NCI-H1417 (cell line): ENCODE data around the gene ZNF804B.

Experiments
- DNase-seq, 3 experiments: peaks; one replicate each; lab custom pipeline; 2025; lab: John Stamatoyannopoulos, UW

Gene ZNF804B

GRCh38 chr7:88835147-88835728 lies 75.7 kb downstream of the ZNF804B start:
- DNase-seq = peak; percentile 43 to 77 (median 47)

DNA sequence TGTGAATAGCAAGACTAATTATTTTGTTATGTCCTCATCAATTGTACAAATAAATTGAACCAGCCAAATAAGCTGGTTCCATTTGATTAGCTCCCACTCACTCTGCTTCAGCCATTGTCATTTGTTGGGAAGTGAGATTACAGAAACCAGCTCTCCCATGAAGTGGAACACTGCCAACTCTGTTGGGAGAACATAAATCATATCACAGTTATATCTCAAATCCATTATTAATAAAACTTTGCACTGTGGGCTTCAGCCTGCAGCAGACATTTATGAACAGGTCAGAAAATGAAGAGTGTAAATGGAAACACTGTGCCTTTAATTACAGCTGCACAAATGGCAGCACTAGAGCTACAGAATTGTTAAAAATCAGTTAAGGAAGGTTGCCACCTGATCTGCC lies 82.7 kb downstream of the ZNF804B start:
- peak in 2 of 3 experiments; percentile 39 to 90 for DNase-seq

- DNase-seq = no peak
Observed at GRCh38 chr7:88845091-88845490, 85.6 kb downstream of the ZNF804B start.

GRCh38 chr7:88851220-88851619 lies 91.7 kb downstream of the ZNF804B start:
- no peak for DNase-seq

DNA sequence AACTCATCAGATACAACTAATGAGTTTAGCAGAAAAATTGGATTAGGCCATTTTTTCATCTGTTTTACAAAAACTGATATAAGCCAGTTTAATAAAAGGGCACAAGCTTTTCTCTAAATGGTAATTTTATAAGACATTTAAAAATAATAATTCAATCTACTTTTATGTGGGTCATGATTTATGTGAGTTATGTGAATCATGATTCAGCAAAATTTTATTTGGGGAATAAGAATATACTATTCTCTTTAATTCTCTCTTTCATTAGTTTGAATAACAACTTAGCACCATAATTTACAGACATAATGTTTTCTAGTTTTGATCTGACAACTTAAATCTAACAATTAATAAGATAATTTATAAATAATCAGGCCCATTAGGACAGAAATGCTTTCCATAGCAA lies 99.8 kb downstream of the ZNF804B start:
- no peak for DNase-seq

DNA sequence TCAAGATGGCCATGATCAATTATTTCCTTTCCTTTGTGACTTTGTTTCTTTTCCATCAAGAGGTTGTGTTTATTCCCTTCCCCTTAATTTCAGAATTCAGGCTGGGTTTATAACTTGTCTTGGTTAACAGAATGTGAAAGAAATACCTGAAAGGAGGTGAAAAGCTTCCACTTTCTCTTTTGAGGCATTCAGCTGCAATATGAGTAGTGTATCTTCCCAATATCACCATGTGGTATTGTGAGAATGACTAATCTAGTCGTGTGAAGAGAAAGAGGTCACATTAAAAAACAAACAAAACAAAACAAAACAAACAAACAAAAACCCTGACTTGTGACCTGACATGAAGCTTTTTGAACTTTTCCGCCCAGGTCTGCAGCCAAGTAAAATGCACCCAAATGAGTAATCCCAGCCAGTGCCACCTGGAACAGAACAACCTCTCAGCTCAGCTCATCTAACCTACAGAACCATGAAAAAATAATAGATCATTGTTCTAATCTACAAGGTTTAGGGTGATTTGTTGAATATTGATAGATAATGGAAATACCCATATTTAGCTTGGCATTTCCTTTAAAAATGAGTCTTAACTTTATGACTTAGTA lies 106.9 kb downstream of the ZNF804B start:
- no peak for DNase-seq

GRCh38 chr7:88867158-88867557 lies 107.7 kb downstream of the ZNF804B start:
- no peak for DNase-seq

DNA sequence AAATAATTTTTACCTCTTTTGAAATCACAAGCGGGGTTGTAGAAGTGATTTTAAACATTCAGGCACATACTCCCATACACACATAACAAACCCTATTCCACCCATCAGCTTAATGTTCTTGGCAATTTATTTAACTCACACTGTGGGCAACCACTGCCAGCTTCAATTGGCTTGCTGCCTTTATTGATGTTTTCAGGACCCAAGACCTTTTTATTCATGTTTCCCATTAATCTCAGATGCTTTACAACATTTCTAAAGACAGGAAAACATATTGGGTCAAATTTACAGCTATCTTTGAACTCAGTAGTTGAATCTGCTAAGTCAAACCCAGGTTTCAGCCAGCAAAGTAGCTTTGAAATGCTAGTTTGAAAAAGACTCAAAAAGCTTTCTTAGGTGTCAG lies 109.0 kb downstream of the ZNF804B start:
- no peak for DNase-seq

- no peak for DNase-seq
Observed at GRCh38 chr7:88881136-88881535, 121.6 kb downstream of the ZNF804B start.

DNA sequence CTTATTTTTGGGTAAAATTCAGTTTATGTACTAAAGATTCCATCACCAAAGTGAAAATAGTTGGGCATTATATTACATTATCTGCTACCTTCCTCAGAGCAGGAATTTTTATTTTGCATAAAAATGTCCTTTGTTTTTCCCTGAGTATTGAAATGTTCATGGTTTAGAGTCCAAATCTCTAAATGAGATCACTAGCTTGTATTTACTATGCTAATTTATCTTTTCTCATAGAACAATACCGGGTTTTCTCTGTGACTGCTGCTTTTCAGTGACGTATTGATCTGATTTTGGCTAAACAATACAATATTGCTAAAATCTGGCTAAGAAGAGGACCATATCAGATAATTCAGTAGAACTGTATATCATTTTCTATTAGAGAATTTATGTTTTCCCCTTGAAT lies 125.6 kb downstream of the ZNF804B start:
- DNase-seq = no peak

DNA sequence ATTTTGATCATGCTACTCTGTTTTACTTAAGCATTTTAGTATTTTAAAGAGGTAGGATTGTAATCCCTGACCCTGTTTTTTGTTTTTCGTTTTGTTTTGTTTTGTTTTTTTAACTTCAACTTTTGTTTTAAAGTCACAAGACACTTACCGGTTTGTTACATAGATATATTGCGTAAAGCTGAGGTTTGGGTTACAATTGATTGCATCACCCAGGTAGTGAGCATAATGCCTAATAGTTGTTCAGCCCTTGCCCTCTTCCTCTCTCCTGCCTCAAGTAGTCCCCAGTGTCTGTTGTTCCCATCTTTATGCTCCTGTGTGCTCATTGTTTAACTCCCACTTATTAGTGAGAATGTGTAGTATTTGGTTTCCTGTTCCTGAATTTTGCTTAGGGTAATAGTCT lies 129.2 kb downstream of the ZNF804B start:
- no peak for DNase-seq

GRCh38 chr7:88910516-88910915 lies 151.0 kb downstream of the ZNF804B start:
- no peak for DNase-seq

- DNase-seq = no peak
Observed at GRCh38 chr7:88912852-88913251, 153.4 kb downstream of the ZNF804B start.

DNA sequence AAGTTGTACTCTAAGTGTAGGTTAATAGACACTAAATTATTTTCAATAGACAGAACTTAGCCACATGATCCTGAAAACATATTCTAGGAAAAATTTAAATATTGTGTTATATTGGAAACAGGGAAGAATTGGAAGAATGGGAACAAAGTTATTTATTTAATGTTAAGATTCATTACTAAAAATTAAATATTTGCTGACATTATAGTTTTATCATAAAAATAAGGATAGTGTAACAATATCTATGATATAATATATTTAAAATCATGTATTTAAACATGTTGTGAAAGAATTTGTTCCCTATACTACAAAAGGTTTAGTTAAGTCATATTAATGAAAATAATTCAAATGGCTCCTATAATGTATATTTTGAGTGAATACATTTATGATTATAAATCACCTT lies 156.1 kb downstream of the ZNF804B start:
- DNase-seq = no peak

DNA sequence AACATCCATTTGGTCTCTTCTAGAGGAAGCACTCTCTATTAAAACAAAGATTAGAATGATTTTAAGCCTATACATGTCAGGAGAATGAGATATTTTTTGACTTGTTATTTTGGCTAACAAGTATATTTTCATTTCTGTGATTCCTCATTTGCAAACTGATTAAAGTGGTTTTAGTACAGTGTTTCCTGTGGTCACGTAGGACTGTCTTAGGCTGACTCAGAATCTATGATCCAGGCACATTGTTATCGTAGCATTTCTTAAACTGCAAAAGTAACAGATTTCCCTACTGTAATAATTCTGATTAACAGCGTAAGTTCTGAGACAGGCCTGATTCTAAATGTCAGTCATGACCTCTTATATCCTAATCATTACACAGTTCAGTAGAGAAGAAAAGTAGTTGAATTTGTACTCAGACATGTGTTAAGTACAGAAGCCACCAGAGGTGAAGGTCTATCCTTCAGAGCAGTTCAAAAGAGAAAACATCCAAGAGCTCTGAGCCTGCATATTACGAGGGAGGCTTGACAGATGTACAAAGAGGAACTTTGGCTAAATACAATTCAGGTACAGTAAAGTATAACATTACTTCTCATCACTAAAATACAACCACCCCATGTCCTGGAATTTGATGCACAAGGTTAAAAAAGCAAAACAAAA lies 160.1 kb downstream of the ZNF804B start:
- DNase-seq = no peak

GRCh38 chr7:88922944-88923343 lies 163.4 kb downstream of the ZNF804B start:
- DNase-seq = no peak

GRCh38 chr7:88928276-88928675 lies 168.8 kb downstream of the ZNF804B start:
- peak in 2 of 3 experiments; percentile 9 to 66 for DNase-seq

DNA sequence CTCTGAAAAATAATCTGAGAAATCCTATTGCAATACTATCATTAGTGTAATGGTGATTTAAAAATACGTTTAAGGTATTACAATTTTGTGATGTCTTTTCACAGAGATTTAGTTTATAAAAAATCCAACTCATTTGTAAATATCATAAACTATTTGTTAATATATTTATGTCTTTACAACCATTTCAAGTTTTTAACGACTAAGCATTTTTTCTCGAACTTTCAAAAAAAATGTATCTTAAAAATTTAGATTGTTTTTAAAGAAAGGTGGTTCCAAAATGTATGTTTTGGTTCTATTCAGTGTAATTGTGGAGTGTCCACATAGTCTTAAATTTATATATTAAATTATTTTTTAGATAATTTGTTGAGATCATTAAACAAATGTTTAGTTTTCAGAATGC lies 170.2 kb downstream of the ZNF804B start:
- DNase-seq = no peak

DNA sequence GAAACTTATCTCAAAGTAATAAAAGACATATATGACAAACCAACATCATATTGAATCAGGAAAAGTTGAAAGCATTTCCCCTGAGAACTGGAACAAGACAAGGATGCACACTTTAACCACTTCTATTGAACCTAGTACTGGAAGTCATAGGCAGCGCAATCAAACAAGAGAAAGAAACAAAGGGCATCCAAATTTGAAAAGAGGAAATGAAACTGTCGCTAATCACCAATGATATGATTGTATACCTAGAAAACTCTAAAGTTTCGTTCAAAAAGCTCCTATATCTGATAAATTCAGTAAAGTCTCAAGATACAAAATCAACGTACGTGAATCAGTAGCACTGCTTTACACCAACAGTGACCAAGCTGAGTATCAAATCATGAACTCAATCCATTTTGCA lies 173.8 kb downstream of the ZNF804B start:
- no peak for DNase-seq

DNA sequence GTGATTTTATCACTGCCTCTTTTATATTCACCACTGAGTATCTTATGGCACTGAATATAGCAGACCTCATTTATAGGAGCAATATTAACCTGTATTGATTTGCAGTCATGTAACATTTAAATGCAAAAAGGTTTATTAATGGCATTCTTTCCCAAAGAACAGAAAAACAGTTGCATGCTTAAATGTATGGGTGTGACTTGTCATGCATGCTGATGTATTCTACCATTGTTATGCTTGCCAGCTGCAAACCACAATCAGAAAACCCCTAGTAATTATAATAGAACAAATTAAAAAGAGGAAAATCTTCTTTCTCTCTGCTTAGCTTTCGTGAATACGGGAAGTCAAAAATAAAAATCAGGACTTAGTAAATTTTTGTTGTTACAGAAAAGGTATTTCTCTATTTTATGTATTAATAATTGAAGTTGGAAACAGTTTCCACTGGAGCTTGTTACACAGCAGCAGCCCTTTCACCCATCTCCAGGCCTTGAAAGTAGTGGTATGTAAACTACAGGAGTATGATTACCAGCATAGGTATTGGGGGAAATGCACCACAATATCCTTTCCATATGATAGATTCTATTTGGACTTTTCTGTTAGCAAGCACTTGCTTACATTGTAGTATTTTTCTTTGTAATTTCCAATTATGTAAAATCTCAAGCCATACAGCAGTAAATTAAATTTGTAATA lies 183.5 kb downstream of the ZNF804B start:
- DNase-seq = no peak

DNA sequence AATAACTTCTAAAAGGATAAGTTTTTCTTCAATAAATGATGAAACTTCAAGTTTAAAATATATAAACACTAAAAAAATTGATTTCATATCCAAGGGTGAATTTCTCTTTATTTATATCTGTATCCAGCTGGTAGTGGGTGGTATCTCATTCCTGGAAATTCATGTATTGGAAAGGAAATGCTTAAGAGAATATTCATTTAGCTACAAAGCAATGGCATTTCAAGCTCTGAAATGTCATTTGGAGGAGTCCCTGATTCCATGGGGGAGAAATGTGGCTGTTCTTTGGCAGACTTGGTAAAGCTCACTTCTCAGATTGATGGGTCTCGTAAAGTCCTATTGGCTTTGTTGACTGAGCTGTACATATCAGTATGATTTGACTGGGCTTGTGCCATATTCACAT lies 192.3 kb downstream of the ZNF804B start:
- DNase-seq = no peak

GRCh38 chr7:88964418-88964817 lies 204.9 kb downstream of the ZNF804B start:
- DNase-seq = no peak

DNA sequence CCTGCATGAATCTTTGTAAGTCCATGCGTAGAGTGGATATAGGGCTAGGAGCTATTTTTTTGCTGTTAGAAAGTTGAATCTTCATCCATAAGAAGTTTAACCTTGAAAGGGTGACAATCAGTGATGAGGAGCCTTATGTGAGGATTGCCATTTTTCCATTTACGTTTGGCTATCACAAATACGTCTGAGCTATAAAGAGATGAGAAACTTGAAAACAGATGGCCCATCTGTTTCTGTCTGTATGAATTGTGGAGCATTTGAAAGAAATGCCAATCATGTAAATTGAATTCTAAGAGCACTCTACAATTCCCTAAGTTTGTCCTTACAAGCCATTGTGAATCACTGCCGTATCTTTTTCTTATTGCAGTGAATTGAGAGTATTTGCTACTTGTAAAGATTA lies 205.9 kb downstream of the ZNF804B start:
- DNase-seq = peak in 1 of 3 experiments; percentile 7
